ENCODE measurements around the gene RARA. TPM values are rescaled to one million over a fixed set of nuclear protein-coding genes. Genes with fewer than 3 reads are reported as not detected.

RARA gene
- polyA plus RNA-seq, 1 donor from 2014 or later = 6.6 TPM

DNA sequence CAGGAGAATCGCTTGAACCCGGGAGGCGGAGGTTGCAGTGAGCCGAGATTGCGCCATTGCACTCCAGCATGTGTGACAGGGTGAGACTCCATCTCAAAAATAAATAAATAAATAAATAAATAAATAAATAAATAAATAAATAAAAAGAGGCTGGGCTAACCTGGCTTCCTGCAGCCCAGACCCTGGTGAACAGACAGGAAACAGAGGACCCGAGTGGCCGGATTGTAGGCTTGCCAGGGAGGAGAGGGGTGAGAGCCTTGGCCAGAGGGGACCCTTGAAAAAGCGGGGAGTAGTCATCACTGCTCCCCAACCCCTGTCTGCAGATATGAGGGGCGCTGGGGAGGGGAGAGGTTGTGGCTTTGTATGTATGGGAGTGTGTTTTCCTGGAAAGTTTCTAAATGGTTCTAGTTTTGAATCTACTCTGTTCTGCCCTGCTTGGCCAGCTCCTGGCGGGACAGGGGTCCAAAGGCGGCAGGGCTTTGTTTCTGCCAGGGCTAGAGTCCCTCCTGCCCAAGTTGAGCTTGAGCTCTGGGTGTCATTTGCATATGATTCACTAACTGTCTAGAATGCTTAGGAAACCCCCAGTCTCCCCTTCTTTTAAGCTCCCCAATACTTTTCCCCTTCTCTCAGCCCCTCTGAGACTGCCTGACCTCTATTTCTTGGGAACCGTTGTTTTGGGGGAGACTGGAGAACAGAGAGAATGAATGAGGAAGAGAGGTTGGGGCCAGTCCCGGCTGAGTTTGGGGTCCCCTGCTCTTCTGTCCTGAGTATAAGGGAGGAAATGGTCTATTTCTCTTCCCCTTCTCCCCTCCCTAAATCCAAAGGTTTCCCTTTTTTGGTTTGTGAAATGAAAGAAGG is 16.4 kb downstream of the RARA start:
- Histone ChIP-seq H3K4me2 (ENCODE audit: low read length) (no peak overlapping the region), H3K9me3 (ENCODE audit: low read length) (no peaks in the 10 kb centered on the region), H3F3A (ENCODE audit: insufficient read depth, low read length, poor library complexity, severe bottlenecking) (no peaks in the 10 kb centered on the region), H3K27ac (ENCODE audit: low read length) (no peak overlapping the region), H3K36me3 (ENCODE audit: insufficient read depth, low read length) (no peaks in the 10 kb centered on the region), H3K9me2 (ENCODE audit: insufficient read depth, low read length) (no peaks in the 10 kb centered on the region), H3K27me3 (ENCODE audit: insufficient read depth, low read depth, low read length) (no peaks in the 10 kb centered on the region), H3K79me2 (replicated peaks; ENCODE audit: insufficient read depth, low read length) (no peaks in the 10 kb centered on the region), H3K9ac (ENCODE audit: low read length) (no peak overlapping the region), H2AFZ (ENCODE audit: low read depth, low read length) (no peak overlapping the region), H4K20me1 (ENCODE audit: insufficient read depth) (no peaks in the 10 kb centered on the region), H3K4me3 (ENCODE audit: low read length) (no peak overlapping the region)
- TF ChIP-seq TAF1 (IDR thresholded peaks at IDR 0.05; ENCODE audit: low read depth) (no peak), EZH2 (IDR thresholded peaks at IDR 0.05; ENCODE audit: borderline replicate concordance, insufficient read depth, low read length, poor library complexity, severe bottlenecking) (no peak), MXI1 (conservative IDR thresholded peaks at IDR 0.05; ENCODE audit: poor library complexity, severe bottlenecking) (no peak), RAD21 (conservative IDR thresholded peaks at IDR 0.05) (no peak), SMC3 (conservative IDR thresholded peaks at IDR 0.05; ENCODE audit: poor library complexity) (no peak), EP300 (conservative IDR thresholded peaks at IDR 0.05; ENCODE audit: poor library complexity, severe bottlenecking) (no peak), POLR2AphosphoS5 (IDR thresholded peaks at IDR 0.05) (no peak)
- TF ChIP-seq, protein P1, sequence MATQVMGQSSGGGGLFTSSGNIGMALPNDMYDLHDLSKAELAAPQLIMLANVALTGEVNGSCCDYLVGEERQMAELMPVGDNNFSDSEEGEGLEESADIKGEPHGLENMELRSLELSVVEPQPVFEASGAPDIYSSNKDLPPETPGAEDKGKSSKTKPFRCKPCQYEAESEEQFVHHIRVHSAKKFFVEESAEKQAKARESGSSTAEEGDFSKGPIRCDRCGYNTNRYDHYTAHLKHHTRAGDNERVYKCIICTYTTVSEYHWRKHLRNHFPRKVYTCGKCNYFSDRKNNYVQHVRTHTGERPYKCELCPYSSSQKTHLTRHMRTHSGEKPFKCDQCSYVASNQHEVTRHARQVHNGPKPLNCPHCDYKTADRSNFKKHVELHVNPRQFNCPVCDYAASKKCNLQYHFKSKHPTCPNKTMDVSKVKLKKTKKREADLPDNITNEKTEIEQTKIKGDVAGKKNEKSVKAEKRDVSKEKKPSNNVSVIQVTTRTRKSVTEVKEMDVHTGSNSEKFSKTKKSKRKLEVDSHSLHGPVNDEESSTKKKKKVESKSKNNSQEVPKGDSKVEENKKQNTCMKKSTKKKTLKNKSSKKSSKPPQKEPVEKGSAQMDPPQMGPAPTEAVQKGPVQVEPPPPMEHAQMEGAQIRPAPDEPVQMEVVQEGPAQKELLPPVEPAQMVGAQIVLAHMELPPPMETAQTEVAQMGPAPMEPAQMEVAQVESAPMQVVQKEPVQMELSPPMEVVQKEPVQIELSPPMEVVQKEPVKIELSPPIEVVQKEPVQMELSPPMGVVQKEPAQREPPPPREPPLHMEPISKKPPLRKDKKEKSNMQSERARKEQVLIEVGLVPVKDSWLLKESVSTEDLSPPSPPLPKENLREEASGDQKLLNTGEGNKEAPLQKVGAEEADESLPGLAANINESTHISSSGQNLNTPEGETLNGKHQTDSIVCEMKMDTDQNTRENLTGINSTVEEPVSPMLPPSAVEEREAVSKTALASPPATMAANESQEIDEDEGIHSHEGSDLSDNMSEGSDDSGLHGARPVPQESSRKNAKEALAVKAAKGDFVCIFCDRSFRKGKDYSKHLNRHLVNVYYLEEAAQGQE (IDR thresholded peaks at IDR 0.05; ENCODE audit: borderline replicate concordance) = no peak
- TF ChIP-seq, protein P2, sequence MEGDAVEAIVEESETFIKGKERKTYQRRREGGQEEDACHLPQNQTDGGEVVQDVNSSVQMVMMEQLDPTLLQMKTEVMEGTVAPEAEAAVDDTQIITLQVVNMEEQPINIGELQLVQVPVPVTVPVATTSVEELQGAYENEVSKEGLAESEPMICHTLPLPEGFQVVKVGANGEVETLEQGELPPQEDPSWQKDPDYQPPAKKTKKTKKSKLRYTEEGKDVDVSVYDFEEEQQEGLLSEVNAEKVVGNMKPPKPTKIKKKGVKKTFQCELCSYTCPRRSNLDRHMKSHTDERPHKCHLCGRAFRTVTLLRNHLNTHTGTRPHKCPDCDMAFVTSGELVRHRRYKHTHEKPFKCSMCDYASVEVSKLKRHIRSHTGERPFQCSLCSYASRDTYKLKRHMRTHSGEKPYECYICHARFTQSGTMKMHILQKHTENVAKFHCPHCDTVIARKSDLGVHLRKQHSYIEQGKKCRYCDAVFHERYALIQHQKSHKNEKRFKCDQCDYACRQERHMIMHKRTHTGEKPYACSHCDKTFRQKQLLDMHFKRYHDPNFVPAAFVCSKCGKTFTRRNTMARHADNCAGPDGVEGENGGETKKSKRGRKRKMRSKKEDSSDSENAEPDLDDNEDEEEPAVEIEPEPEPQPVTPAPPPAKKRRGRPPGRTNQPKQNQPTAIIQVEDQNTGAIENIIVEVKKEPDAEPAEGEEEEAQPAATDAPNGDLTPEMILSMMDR (IDR thresholded peaks at IDR 0.05; ENCODE audit: poor library complexity, severe bottlenecking) = no peak

DNA sequence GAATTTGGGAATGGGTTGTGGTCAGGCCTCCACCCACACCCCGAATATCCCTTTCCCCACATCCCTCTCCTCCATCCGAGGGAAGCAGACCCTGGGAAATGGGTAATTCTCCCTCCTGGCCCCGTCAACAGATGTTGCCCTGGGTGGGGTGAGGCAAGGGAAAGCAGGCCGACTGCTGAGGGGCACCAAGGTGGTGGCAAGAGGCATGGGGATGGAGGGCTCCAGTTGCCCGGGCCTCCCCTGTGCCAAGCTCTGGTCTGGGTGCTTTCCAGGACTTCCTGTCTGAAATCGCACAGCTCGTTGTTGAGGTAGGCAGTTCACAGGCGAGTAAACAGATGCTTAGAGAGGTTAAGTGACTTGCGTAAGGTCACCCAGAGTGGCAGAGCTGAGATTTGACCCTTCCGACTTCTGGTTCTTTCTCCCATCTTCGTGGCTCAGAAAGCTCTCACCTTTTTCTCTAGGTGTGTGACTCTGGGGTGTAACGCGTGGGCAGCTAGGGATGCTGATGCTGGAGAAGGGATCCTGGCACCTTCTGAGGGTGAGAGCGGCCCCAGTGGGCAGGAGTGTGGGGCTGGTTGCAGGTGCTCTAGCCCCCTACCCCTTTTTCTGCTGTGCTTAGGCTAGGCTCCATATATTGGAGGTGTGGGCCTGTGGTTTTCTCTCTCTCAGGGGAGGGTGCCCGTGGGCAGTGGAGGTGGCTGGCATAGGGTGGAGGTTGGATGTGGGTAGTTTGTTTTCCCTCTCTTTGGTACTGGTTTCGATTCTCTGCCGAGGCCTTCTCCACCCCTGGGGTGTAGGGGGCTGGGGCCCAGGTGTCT is 17.2 kb downstream of the RARA start:
- Histone ChIP-seq H3K79me2 (replicated peaks; ENCODE audit: insufficient read depth, low read length) (no peaks in the 10 kb centered on the region), H3K4me2 (ENCODE audit: low read length) (no peak overlapping the region), H2AFZ (ENCODE audit: low read depth, low read length) (no peak overlapping the region), H3K27me3 (ENCODE audit: insufficient read depth, low read depth, low read length) (no peaks in the 10 kb centered on the region), H3F3A (ENCODE audit: insufficient read depth, low read length, poor library complexity, severe bottlenecking) (no peaks in the 10 kb centered on the region), H3K9me2 (ENCODE audit: insufficient read depth, low read length) (no peaks in the 10 kb centered on the region), H3K36me3 (ENCODE audit: insufficient read depth, low read length) (no peaks in the 10 kb centered on the region), H3K9me3 (ENCODE audit: low read length) (no peaks in the 10 kb centered on the region), H3K4me3 (ENCODE audit: low read length) (no peak overlapping the region), H3K27ac (ENCODE audit: low read length) (no peak overlapping the region), H3K9ac (ENCODE audit: low read length) (no peak overlapping the region), H4K20me1 (ENCODE audit: insufficient read depth) (no peaks in the 10 kb centered on the region)
- TF ChIP-seq, protein P2 (IDR thresholded peaks at IDR 0.05; ENCODE audit: poor library complexity, severe bottlenecking) = no peak
- TF ChIP-seq MXI1 (conservative IDR thresholded peaks at IDR 0.05; ENCODE audit: poor library complexity, severe bottlenecking) = no peak
- TF ChIP-seq SMC3 (conservative IDR thresholded peaks at IDR 0.05; ENCODE audit: poor library complexity) = no peak
- no peak for TF ChIP-seq RAD21 (conservative IDR thresholded peaks at IDR 0.05)
- TF ChIP-seq, protein P1 (IDR thresholded peaks at IDR 0.05; ENCODE audit: borderline replicate concordance) = no peak
- TF ChIP-seq EZH2 (IDR thresholded peaks at IDR 0.05; ENCODE audit: borderline replicate concordance, insufficient read depth, low read length, poor library complexity, severe bottlenecking) = no peak
- no peak for TF ChIP-seq POLR2AphosphoS5 (IDR thresholded peaks at IDR 0.05)
- no peak for TF ChIP-seq EP300 (conservative IDR thresholded peaks at IDR 0.05; ENCODE audit: poor library complexity, severe bottlenecking)
- no peak for TF ChIP-seq TAF1 (IDR thresholded peaks at IDR 0.05; ENCODE audit: low read depth)
